Astrocyte of the spinal cord (primary cell): ENCODE data around the gene SPATA21.

Experiments used
- DNase-seq: peaks from one replicate; pipeline ENCODE4 v3.0.0; 2011; ENCODE audit warnings: low read depth, low spot score
- H3K4me3 ChIP-seq: 2 replicates; pipeline ENCODE4 v1.5.1; 2011; ENCODE audit warnings: low read depth, mild to moderate bottlenecking, low read length, moderate library complexity
- CTCF ChIP-seq: IDR thresholded peaks from 2 replicates; pipeline ENCODE4 v1.5.1; 2012; ENCODE audit warnings: low read depth, mild to moderate bottlenecking, low read length, inconsistent platforms
- in situ Hi-C: cut with HindIII; loops from 2 replicates; pipeline ENCODE4 v1.10.0; 2017; ENCODE audit warnings: low sequenced_read_pairs

Gene SPATA21

GRCh38 chr1:16447641-16448040 lies 10.4 kb upstream of the SPATA21 start:
- in situ Hi-C loops: no loop called here
- TF ChIP-seq CTCF: no peak
- H3K4me3 ChIP-seq: no peak overlapping the region
- no peak for DNase-seq

GRCh38 chr1:16446116-16446515 lies 8.9 kb upstream of the SPATA21 start:
- TF ChIP-seq CTCF: no peak
- in situ Hi-C loops: no loop called here
- no peak for DNase-seq
- no peak overlapping the region for H3K4me3 ChIP-seq

GRCh38 chr1:16445052-16445451 lies 7.8 kb upstream of the SPATA21 start:
- DNase-seq: no peak
- no peak overlapping the region for H3K4me3 ChIP-seq
- no peak for TF ChIP-seq CTCF
- in situ Hi-C loops: no loop called here

- H3K4me3 ChIP-seq: no peak overlapping the region
- DNase-seq: no peak
- in situ Hi-C loops: no loop called here
- no peak for TF ChIP-seq CTCF
Observed at GRCh38 chr1:16443975-16444770, 6.9 kb upstream of the SPATA21 start.

GRCh38 chr1:16442941-16443340 lies 5.7 kb upstream of the SPATA21 start:
- no peak for TF ChIP-seq CTCF
- DNase-seq: no peak
- in situ Hi-C loops: no loop called here
- H3K4me3 ChIP-seq: no peak overlapping the region

- TF ChIP-seq CTCF: no peak
- no peak overlapping the region for H3K4me3 ChIP-seq
- no peak for DNase-seq
- in situ Hi-C loops: no loop called here
Observed at GRCh38 chr1:16442265-16442664, 5.0 kb upstream of the SPATA21 start.

GRCh38 chr1:16441282-16441665 lies 4.0 kb upstream of the SPATA21 start:
- H3K4me3 ChIP-seq: peak overlapping the region; percentile 100
- in situ Hi-C loops: no loop called here
- no peak for TF ChIP-seq CTCF
- peak; percentile 22 for DNase-seq
